T-helper 2 cell treated with Interferon-gamma antibody and Interleukin-4, amounts not matched to agents 5 μg/mL and 100 μg/mL, for 36 hours (primary cell): ENCODE results near the gene KNCN.

Experiments
- DNase-seq: peaks from one replicate; pipeline ENCODE4 v3.0.0; 2021; ENCODE audit warnings: low spot score
- H3K27ac Mint-ChIP-seq: one replicate; pipeline ENCODE4 v1.8.0; 2021; ENCODE audit warnings: mild to moderate bottlenecking, mixed read lengths
- H3K27me3 Mint-ChIP-seq: one replicate; pipeline ENCODE4 v1.8.0; 2021; ENCODE audit warnings: low read depth, mixed read lengths
- H3K36me3 Mint-ChIP-seq: one replicate; pipeline ENCODE4 v1.8.0; 2021; ENCODE audit warnings: low read depth, mixed read lengths
- H3K4me1 Mint-ChIP-seq: one replicate; pipeline ENCODE4 v1.8.0; 2021; ENCODE audit warnings: low read depth, mixed read lengths
- H3K4me3 Mint-ChIP-seq: one replicate; pipeline ENCODE4 v1.8.0; 2022; ENCODE audit warnings: mild to moderate bottlenecking, moderate library complexity, mixed read lengths
- H3K9me3 Mint-ChIP-seq: one replicate; pipeline ENCODE4 v1.8.0; 2021; ENCODE audit warnings: mixed read lengths

The KNCN gene

GRCh38 chr1:46557403-46557802, 6.0 kb upstream of the KNCN start:
- no peak overlapping the region for H3K27ac Mint-ChIP-seq
- peaks cover 20% of the 10 kb centered on the region for H3K36me3 Mint-ChIP-seq
- H3K4me3 Mint-ChIP-seq = no peak overlapping the region
- H3K27me3 Mint-ChIP-seq = no peaks in the 10 kb centered on the region
- H3K4me1 Mint-ChIP-seq = peaks cover 2% of the 10 kb centered on the region
- H3K9me3 Mint-ChIP-seq = no peaks in the 10 kb centered on the region
- no peak for DNase-seq

GRCh38 chr1:46556822-46557221, 5.4 kb upstream of the KNCN start:
- H3K27me3 Mint-ChIP-seq = no peaks in the 10 kb centered on the region
- no peak overlapping the region for H3K4me3 Mint-ChIP-seq
- no peaks in the 10 kb centered on the region for H3K9me3 Mint-ChIP-seq
- H3K27ac Mint-ChIP-seq = no peak overlapping the region
- peaks cover 2% of the 10 kb centered on the region for H3K4me1 Mint-ChIP-seq
- DNase-seq = no peak
- H3K36me3 Mint-ChIP-seq = peaks cover 17% of the 10 kb centered on the region

GRCh38 chr1:46555826-46556619, 4.6 kb upstream of the KNCN start:
- H3K27ac Mint-ChIP-seq = peak overlapping the region; percentile 60
- H3K27me3 Mint-ChIP-seq = no peaks in the 10 kb centered on the region
- peaks cover 2% of the 10 kb centered on the region for H3K4me1 Mint-ChIP-seq
- no peak for DNase-seq
- H3K36me3 Mint-ChIP-seq = peaks cover 13% of the 10 kb centered on the region
- no peaks in the 10 kb centered on the region for H3K9me3 Mint-ChIP-seq
- no peak overlapping the region for H3K4me3 Mint-ChIP-seq

- Mint-ChIP-seq H3K4me3 (no peak overlapping the region), H3K36me3 (peaks cover 9% of the 10 kb centered on the region), H3K27ac (no peak overlapping the region), H3K4me1 (peaks cover 4% of the 10 kb centered on the region), H3K9me3 (no peaks in the 10 kb centered on the region), H3K27me3 (no peaks in the 10 kb centered on the region)
- DNase-seq = no peak
Measured at GRCh38 chr1:46554597-46555381, 3.3 kb upstream of the KNCN start.

- Mint-ChIP-seq H3K4me1 (peaks cover 9% of the 10 kb centered on the region), H3K27me3 (no peaks in the 10 kb centered on the region), H3K27ac (no peak overlapping the region), H3K9me3 (no peaks in the 10 kb centered on the region), H3K4me3 (no peak overlapping the region), H3K36me3 (peaks cover 9% of the 10 kb centered on the region)
- no peak for DNase-seq
Measured at GRCh38 chr1:46554236-46554596, 2.8 kb upstream of the KNCN start.

- H3K4me3 Mint-ChIP-seq = no peak overlapping the region
- H3K4me1 Mint-ChIP-seq = peaks cover 9% of the 10 kb centered on the region
- H3K9me3 Mint-ChIP-seq = no peaks in the 10 kb centered on the region
- H3K36me3 Mint-ChIP-seq = peaks cover 9% of the 10 kb centered on the region
- H3K27ac Mint-ChIP-seq = no peak overlapping the region
- DNase-seq = no peak
- no peaks in the 10 kb centered on the region for H3K27me3 Mint-ChIP-seq
Measured at GRCh38 chr1:46553506-46553905, 2.1 kb upstream of the KNCN start.

GRCh38 chr1:46552357-46553237, 1.1 kb upstream of the KNCN start:
- H3K4me3 Mint-ChIP-seq = no peak overlapping the region
- no peak for DNase-seq

GRCh38 chr1:46550751-46551231, 656 bp downstream of the KNCN start:
- no peak for DNase-seq
- H3K27ac Mint-ChIP-seq = no peak overlapping the region
- peaks cover 8% of the 10 kb centered on the region for H3K4me1 Mint-ChIP-seq
- peaks cover 12% of the 10 kb centered on the region for H3K27me3 Mint-ChIP-seq
- H3K4me3 Mint-ChIP-seq = no peak overlapping the region
- H3K36me3 Mint-ChIP-seq = no peaks in the 10 kb centered on the region
- H3K9me3 Mint-ChIP-seq = no peaks in the 10 kb centered on the region

More at GRCh38 chr1:46552357-46553237, 1.1 kb upstream of the KNCN start:
- Mint-ChIP-seq H3K27ac (no peak overlapping the region), H3K27me3 (no peaks in the 10 kb centered on the region), H3K36me3 (peaks cover 5% of the 10 kb centered on the region), H3K9me3 (no peaks in the 10 kb centered on the region), H3K4me1 (peaks cover 9% of the 10 kb centered on the region)

- Mint-ChIP-seq H3K9me3 (no peaks in the 10 kb centered on the region), H3K27me3 (peaks cover 20% of the 10 kb centered on the region), H3K36me3 (no peaks in the 10 kb centered on the region), H3K27ac (peak overlapping the region; percentile 48), H3K4me1 (peaks cover 9% of the 10 kb centered on the region), H3K4me3 (no peak overlapping the region)
- DNase-seq = no peak
Measured at GRCh38 chr1:46549697-46550681, 1.5 kb downstream of the KNCN start.

- H3K27ac Mint-ChIP-seq = no peak overlapping the region
- H3K36me3 Mint-ChIP-seq = no peaks in the 10 kb centered on the region
- no peaks in the 10 kb centered on the region for H3K9me3 Mint-ChIP-seq
- no peak overlapping the region for H3K4me3 Mint-ChIP-seq
- H3K4me1 Mint-ChIP-seq = peaks cover 9% of the 10 kb centered on the region
- H3K27me3 Mint-ChIP-seq = peaks cover 40% of the 10 kb centered on the region
- DNase-seq = no peak
Measured at GRCh38 chr1:46547481-46548383, 3.7 kb downstream of the KNCN start.

GRCh38 chr1:46546210-46546609, 5.2 kb downstream of the KNCN start:
- Mint-ChIP-seq H3K27ac (no peak overlapping the region), H3K4me1 (peaks cover 9% of the 10 kb centered on the region), H3K27me3 (peaks cover 49% of the 10 kb centered on the region), H3K4me3 (no peak overlapping the region), H3K36me3 (no peaks in the 10 kb centered on the region), H3K9me3 (no peaks in the 10 kb centered on the region)
- DNase-seq = no peak

- no peak overlapping the region for H3K4me3 Mint-ChIP-seq
- peaks cover 9% of the 10 kb centered on the region for H3K4me1 Mint-ChIP-seq
- peaks cover 50% of the 10 kb centered on the region for H3K27me3 Mint-ChIP-seq
- no peaks in the 10 kb centered on the region for H3K36me3 Mint-ChIP-seq
- no peaks in the 10 kb centered on the region for H3K9me3 Mint-ChIP-seq
- no peak for DNase-seq
- H3K27ac Mint-ChIP-seq = no peak overlapping the region
Measured at GRCh38 chr1:46545784-46546183, 5.7 kb downstream of the KNCN start.
